Measurements from ENCODE around the gene AP1S1.

GRCh38 chr7:101126651-101127459 is 27.4 kb upstream of the AP1S1 start, which contains the start of gene SERPINE1:
- no peak for TF ChIP-seq TAF1 (IDR thresholded peaks at IDR 0.05; ENCODE audit: low read depth, low read length)
- TF ChIP-seq POLR2A (IDR thresholded peaks at IDR 0.05; ENCODE audit: low read depth, low read length) = 0 out of 2 replicates have a peak, but pooled peaks have one; percentile 36
- 0 out of 2 replicates have a peak, but pooled peaks have one; percentile 26 for TF ChIP-seq POLR2AphosphoS5 (IDR thresholded peaks at IDR 0.05; ENCODE audit: low read depth, low read length)
- TF ChIP-seq SPI1 (IDR thresholded peaks at IDR 0.05; ENCODE audit: low read depth, low read length) = no peak
- no peak for TF ChIP-seq POU2F2 (IDR thresholded peaks at IDR 0.05; ENCODE audit: low read depth, low read length)
- TF ChIP-seq PAX5 (IDR thresholded peaks at IDR 0.05; ENCODE audit: insufficient read depth, low read length, severe bottlenecking) = no peak

All from GM12891 (cell line).